Heart left ventricle (tissue), 16 donors: ENCODE results near the gene ADGRB2. TPM values are rescaled to one million over a fixed set of nuclear protein-coding genes. Genes with fewer than 3 reads are reported as not detected.

Experiments
- ATAC-seq, 4 donors: fragments of 200-7000 bp; cut with Tn5 transposase; one replicate each; pipeline ENCODE4 v1.9.1; 2020 to 2022; ENCODE audit warnings: moderate library complexity in 4 of 4, mild to moderate bottlenecking in 3 of 4, moderate number of reproducible peaks in 1 of 4
- DNase-seq, 5 donors: peaks; one replicate each; pipeline ENCODE4 v3.0.0-alpha.2; 2020
- H3K27ac ChIP-seq, 12 donors: fragments of 200-600 bp; sonication (generic) in 4 of 12; one replicate each; pipeline versions ENCODE4 v1.5.0 to v1.8.0; 2016 to 2022; ENCODE audit warnings: mild to moderate bottlenecking in 2 of 12
- H3K27me3 ChIP-seq, 9 donors: fragments of 200-600 bp; sonication (generic) in 2 of 9; one replicate each; pipeline versions ENCODE4 v1.5.1 to v1.8.0; 2016 to 2022; ENCODE audit warnings: mild to moderate bottlenecking in 3 of 9
- H3K36me3 ChIP-seq, 9 donors: fragments of 200-600 bp; sonication (generic) in 2 of 9; one replicate each; pipeline versions ENCODE4 v1.5.0 to v1.8.0; 2018 to 2022; ENCODE audit warnings: mild to moderate bottlenecking in 2 of 9
- H3K4me1 ChIP-seq, 12 donors: fragments of 200-600 bp; sonication (generic) in 4 of 12; one replicate each; pipeline versions ENCODE4 v1.5.0 to v1.8.0; 2016 to 2022; ENCODE audit warnings: mild to moderate bottlenecking in 3 of 12
- H3K4me3 ChIP-seq, 12 donors: fragments of 200-600 bp; sonication (generic) in 4 of 12; one replicate each; pipeline versions ENCODE4 v1.5.0 to v1.8.0; 2017 to 2022; ENCODE audit warnings: mild to moderate bottlenecking in 9 of 12, moderate library complexity in 4 of 12
- H3K9me3 ChIP-seq, 12 donors: fragments of 200-600 bp; sonication (generic) in 4 of 12; one replicate each; pipeline versions ENCODE4 v1.5.0 to v1.8.0; 2016 to 2022; ENCODE audit warnings: mild to moderate bottlenecking in 1 of 12
- CTCF ChIP-seq, 12 donors: fragments of 200-600 bp; sonication (generic) in 4 of 12; IDR thresholded peaks; one replicate each; pipeline versions ENCODE4 v1.5.0 to v1.8.0; 2018 to 2022; ENCODE audit warnings: antibody characterized with exemption in 12 of 12, mild to moderate bottlenecking in 5 of 12
- POLR2A ChIP-seq, 2 donors: fragments of 450-650 bp; IDR thresholded peaks; one replicate each; pipeline ENCODE4 v1.6.1; 2017; ENCODE audit warnings: antibody characterized with exemption in 2 of 2, mild to moderate bottlenecking in 2 of 2, moderate library complexity in 2 of 2
- WGBS, 4 donors: extraction: QIAGEN DNeasy Blood & Tissue Kit in 2 of 4; methylation state at CpG; one replicate each; pipeline versions ENCODE4 v1.1.5 to v1.1.7; 2013 to 2018; 5-methylcytosine and 5-hydroxymethylcytosine counted together
- intact Hi-C, 10 donors: fragments of 100-400 bp; cut with DNase I; formaldehyde crosslinking; loops; one replicate each; pipeline versions ENCODE4 v1.11.1 to v1.14.2; 2022
- polyA plus RNA-seq, 2 donors: library from polyadenylated mRNA; stranded (reverse); fragments of 200-250 nt; gene quantifications; one replicate each; pipeline ENCODE4 v1.2.3, GENCODE V29; 2013
- total RNA-seq, 9 donors: library from RNA; depleted of rRNA in 2 of 9; stranded (reverse); fragments of >200 nt in 2 of 9; fragmentation: NEBNext Ultra II Directional in 3 of 9; extraction: Animal tissue kit (Norgen Biotek cat#: 25700) in 3 of 9; gene quantifications; one replicate each; pipeline versions ENCODE4 v1.1.0 to v1.2.4, GENCODE V29; 2016 to 2023
- donor health status: ischemic (EF 13 %, LVEDD 7.1; RV severe dilation, severe dysfunction).
- donor health status: healthy with polysubstance abuse.
- donor health status: DM: no; HTN: yes; CAD: no.
- donor health status: DM: no; HTN: no; CAD: no.
- donor health status: ischemic (EF 25% LVEDD 6.9; RV normal size, moderate dysfunction).
- donor health status: ischemic (EF 25% LVEDD 5.7; RV mildly dilated, moderate dysfunction).
- donor health status: healthy.
- donor health status: DM: yes; HTN: yes; CAD: no.
- donor health status: ischemic (EF 35%, LVEDD 5.7; RV mildly dilated, moderate dysfunction).
- donor health status: nonischemic (EF 11% LVEDD 7.7; RV severe dilation, severe dysfunction).
- donor health status: DM: yes; HTN: yes; CAD: no.
- donor health status: PGD.
- donor health status: ischemic (EF 29% LVEDD 5.4; RV normal size, mild dysfunction).
- donor health status: nonischemic (EF 23%, LVEDD 6.1; RV moderate dilation, normal function).

ADGRB2 gene
- total and polyA plus RNA-seq, 11 donors = 1.1 to 18.5 (median 9.6) TPM

GRCh38 chr1:31785020-31785946, 21.1 kb upstream of the ADGRB2 start:
- H3K36me3 ChIP-seq = no peaks in the 10 kb centered on the region
- peaks cover 0 to 34% (median 16%) of the 10 kb centered on the region in 12 donors for H3K4me1 ChIP-seq
- no peaks in the 10 kb centered on the region for H3K9me3 ChIP-seq
- H3K27me3 ChIP-seq = no peaks in the 10 kb centered on the region
- intact Hi-C loops = loop anchor here in 8 of 10 donors (5.0 to 10.0 kb wide), 9 partner anchors 38 to 390 kb away; no protein-coding TSS in a partner anchor
- 75 to 86% (median 81%) methylated on average over 15 to 20 of the region's 20 CpGs for WGBS, 4 donors
- ATAC-seq (no peak), DNase-seq (peak in 1 of 5 donors; percentile 18)
- no peak for TF ChIP-seq CTCF (IDR thresholded peaks at IDR 0.05)
- no peak for TF ChIP-seq POLR2A (IDR thresholded peaks at IDR 0.05)
- H3K27ac ChIP-seq = no peak overlapping the region
- H3K4me3 ChIP-seq = no peak overlapping the region

GRCh38 chr1:31784356-31785019, 20.3 kb upstream of the ADGRB2 start:
- ATAC-seq (no peak), DNase-seq (peak in 1 of 5 donors; percentile 10)
- Histone ChIP-seq H3K27me3 (no peaks in the 10 kb centered on the region), H3K4me1 (peaks cover 0 to 33% (median 16%) of the 10 kb centered on the region in 12 donors), H3K36me3 (no peaks in the 10 kb centered on the region), H3K4me3 (no peak overlapping the region), H3K27ac (no peak overlapping the region), H3K9me3 (no peaks in the 10 kb centered on the region)
- intact Hi-C loops = loop anchor here in 8 of 10 donors (5.0 to 10.0 kb wide), 9 partner anchors 37 to 390 kb away; no protein-coding TSS in a partner anchor
- TF ChIP-seq CTCF (IDR thresholded peaks at IDR 0.05) = no peak
- TF ChIP-seq POLR2A (IDR thresholded peaks at IDR 0.05) = no peak
- WGBS, 4 donors = 86 to 93% (median 88%) methylated on average over 4 of the region's 4 CpGs

GRCh38 chr1:31783846-31784245, 19.7 kb upstream of the ADGRB2 start:
- intact Hi-C loops = loop anchor here in 6 of 10 donors (10.0 kb wide), 5 partner anchors 69 to 389 kb away; no protein-coding TSS in a partner anchor
- TF ChIP-seq CTCF (IDR thresholded peaks at IDR 0.05) (no peak), POLR2A (IDR thresholded peaks at IDR 0.05) (no peak)

More at GRCh38 chr1:31783846-31784245, 19.7 kb upstream of the ADGRB2 start:
- H3K27ac ChIP-seq = no peak overlapping the region
- H3K27me3 ChIP-seq = no peaks in the 10 kb centered on the region
- WGBS, 4 donors = 94 to 100% (median 96%) methylated on average over 3 of the region's 3 CpGs
- H3K36me3 ChIP-seq = no peaks in the 10 kb centered on the region
- peaks cover 0 to 28% (median 14%) of the 10 kb centered on the region in 12 donors for H3K4me1 ChIP-seq
- H3K9me3 ChIP-seq = no peaks in the 10 kb centered on the region
- ATAC-seq (no peak), DNase-seq (peak in 1 of 5 donors; percentile 24)
- no peak overlapping the region for H3K4me3 ChIP-seq
